ENCODE results near the gene GDF15. TPM values are rescaled to one million over a fixed set of nuclear protein-coding genes. Genes with fewer than 3 reads are reported as not detected.

The GDF15 gene
- total RNA-seq, 1 donor from 2014 or later = 0.78 TPM

- intact Hi-C loops (cut with micrococcal nuclease) = loop anchor here (2.0 to 5.0 kb wide), 4 partner anchors 213 to 470 kb away; partner anchors contain the start of genes MAST3, RAB3A and UPF1
Observed at GRCh38 chr19:18417250-18418028, 31.5 kb downstream of the GDF15 start.

GRCh38 chr19:18418029-18418482, 32.1 kb downstream of the GDF15 start:
- intact Hi-C loops (cut with micrococcal nuclease) = loop anchor here (2.0 to 5.0 kb wide), 4 partner anchors 213 to 471 kb away; partner anchors contain the start of genes MAST3, RAB3A and UPF1

GRCh38 chr19:18418483-18419194, 32.7 kb downstream of the GDF15 start:
- intact Hi-C loops (cut with micrococcal nuclease) = loop anchor here (1.0 to 5.0 kb wide), 6 partner anchors 11 to 471 kb away; partner anchors contain the start of genes ELL, MAST3, RAB3A and UPF1

GRCh38 chr19:18419195-18419698, 33.3 kb downstream of the GDF15 start, which contains the start of gene SSBP4:
TSS of gene SSBP4 (plus strand) at chr19:18419398. CDS start at chr19:18419649, 251 bp downstream.
- intact Hi-C loops (cut with micrococcal nuclease) = loop anchor here (1.0 to 5.0 kb wide), 6 partner anchors 10 to 472 kb away; partner anchors contain the start of genes ELL, MAST3, RAB3A and UPF1

- intact Hi-C loops (cut with micrococcal nuclease) = loop anchor here (1.0 to 5.0 kb wide), 6 partner anchors 9 to 473 kb away; partner anchors contain the start of genes ELL, MAST3, RAB3A and UPF1
Observed at GRCh38 chr19:18419699-18420460, 33.9 kb downstream of the GDF15 start.

- intact Hi-C loops (cut with micrococcal nuclease) = no loop called here
Observed at GRCh38 chr19:18420930-18421329, 35.0 kb downstream of the GDF15 start.

GRCh38 chr19:18421371-18421959, 35.5 kb downstream of the GDF15 start:
- intact Hi-C loops (cut with micrococcal nuclease) = no loop called here

- intact Hi-C loops (cut with micrococcal nuclease) = loop anchor here (2.0 kb wide), 1 partner anchor 18 kb away; no protein-coding TSS in a partner anchor
Observed at GRCh38 chr19:18422530-18423191, 36.7 kb downstream of the GDF15 start.

- intact Hi-C loops (cut with micrococcal nuclease) = loop anchor here (2.0 kb wide), 1 partner anchor 17 kb away; no protein-coding TSS in a partner anchor
Observed at GRCh38 chr19:18423258-18424020, 37.5 kb downstream of the GDF15 start.

GRCh38 chr19:18424122-18424889, 38.3 kb downstream of the GDF15 start:
- intact Hi-C loops (cut with micrococcal nuclease) = no loop called here

GRCh38 chr19:18424890-18425514, 39.0 kb downstream of the GDF15 start:
- intact Hi-C loops (cut with micrococcal nuclease) = loop anchor here (5.0 kb wide), 1 partner anchor 38 kb away; the partner anchor contains the start of gene GDF15

GRCh38 chr19:18425515-18426415, 39.8 kb downstream of the GDF15 start:
- intact Hi-C loops (cut with micrococcal nuclease) = loop anchor here (5.0 kb wide), 1 partner anchor 38 kb away; the partner anchor contains the start of gene GDF15

- intact Hi-C loops (cut with micrococcal nuclease) = loop anchor here (5.0 kb wide), 1 partner anchor 39 kb away; the partner anchor contains the start of gene GDF15
Observed at GRCh38 chr19:18426416-18426767, 40.4 kb downstream of the GDF15 start.

- intact Hi-C loops (cut with micrococcal nuclease) = loop anchor here (5.0 kb wide), 1 partner anchor 40 kb away; the partner anchor contains the start of gene GDF15
Observed at GRCh38 chr19:18427080-18427742, 41.3 kb downstream of the GDF15 start.

- intact Hi-C loops (cut with micrococcal nuclease) = loop anchor here (5.0 kb wide), 1 partner anchor 40 kb away; the partner anchor contains the start of gene GDF15
Observed at GRCh38 chr19:18427743-18428113, 41.8 kb downstream of the GDF15 start.

Measured in T-helper 1 cell treated with Interleukin-12 subunit alpha and Interleukin-12 subunit beta and Interleukin-4 antibody, amounts not matched to agents 30 ng/mL and 1 ng/mL, for 36 hours (primary cell).